GM19240 (cell line): ENCODE measurements around the gene PSME3IP1.
"Not testable (repeated sequence)": the region's sequence is repeated elsewhere in the genome, so short reads cannot be mapped to it uniquely, and the experiment has no call there.

ENCODE experiments used
- DNase-seq: peaks from one replicate; pipeline ENCODE4 v3.0.0; 2011; ENCODE audit warnings: low spot score; ENCODE audit not compliant: insufficient read length

Gene PSME3IP1

GRCh38 chr16:57125969-57126368, 59.9 kb downstream of the PSME3IP1 start:
- DNase-seq = no peak

GRCh38 chr16:57125376-57125775, 60.5 kb downstream of the PSME3IP1 start:
- DNase-seq = no peak

GRCh38 chr16:57123974-57124674, 61.7 kb downstream of the PSME3IP1 start:
- no peak for DNase-seq

- DNase-seq = no peak
Measured at GRCh38 chr16:57123216-57123973, 62.4 kb downstream of the PSME3IP1 start.

GRCh38 chr16:57118461-57119084, 67.3 kb downstream of the PSME3IP1 start:
- no peak for DNase-seq

- no peak for DNase-seq
Measured at GRCh38 chr16:57115514-57116182, 70.2 kb downstream of the PSME3IP1 start.

GRCh38 chr16:57115168-57115513, 70.7 kb downstream of the PSME3IP1 start:
- no peak for DNase-seq

- DNase-seq = no peak
Measured at GRCh38 chr16:57113664-57114063, 72.2 kb downstream of the PSME3IP1 start.

- no peak for DNase-seq
Measured at GRCh38 chr16:57113042-57113453, 72.8 kb downstream of the PSME3IP1 start.

- peak; percentile 32 for DNase-seq
Measured at GRCh38 chr16:57112403-57113041, 73.3 kb downstream of the PSME3IP1 start.

- DNase-seq = no peak
Measured at GRCh38 chr16:57111420-57111819, 74.4 kb downstream of the PSME3IP1 start.

- DNase-seq = no peak
Measured at GRCh38 chr16:57110937-57111336, 74.9 kb downstream of the PSME3IP1 start.

- not testable (repeated sequence) for DNase-seq
Measured at GRCh38 chr16:57109259-57110105, 76.4 kb downstream of the PSME3IP1 start.

- DNase-seq = no peak
Measured at GRCh38 chr16:57108432-57108831, 77.4 kb downstream of the PSME3IP1 start.

- no peak for DNase-seq
Measured at GRCh38 chr16:57107321-57107922, 78.4 kb downstream of the PSME3IP1 start.

- no peak for DNase-seq
Measured at GRCh38 chr16:57106767-57107166, 79.1 kb downstream of the PSME3IP1 start.

GRCh38 chr16:57105184-57105583, 80.7 kb downstream of the PSME3IP1 start:
- DNase-seq = no peak

GRCh38 chr16:57104706-57105105, 81.1 kb downstream of the PSME3IP1 start:
- no peak for DNase-seq

GRCh38 chr16:57102888-57103851, 82.7 kb downstream of the PSME3IP1 start:
- DNase-seq = no peak
